ENCODE measurements around the gene PURB. TPM values are rescaled to one million over a fixed set of nuclear protein-coding genes. Genes with fewer than 3 reads are reported as not detected.

PURB gene
- total and polyA plus RNA-seq, 7 experiments from 2014 or later, result 1.7 to 30.5 (median 22.3) TPM

DNA sequence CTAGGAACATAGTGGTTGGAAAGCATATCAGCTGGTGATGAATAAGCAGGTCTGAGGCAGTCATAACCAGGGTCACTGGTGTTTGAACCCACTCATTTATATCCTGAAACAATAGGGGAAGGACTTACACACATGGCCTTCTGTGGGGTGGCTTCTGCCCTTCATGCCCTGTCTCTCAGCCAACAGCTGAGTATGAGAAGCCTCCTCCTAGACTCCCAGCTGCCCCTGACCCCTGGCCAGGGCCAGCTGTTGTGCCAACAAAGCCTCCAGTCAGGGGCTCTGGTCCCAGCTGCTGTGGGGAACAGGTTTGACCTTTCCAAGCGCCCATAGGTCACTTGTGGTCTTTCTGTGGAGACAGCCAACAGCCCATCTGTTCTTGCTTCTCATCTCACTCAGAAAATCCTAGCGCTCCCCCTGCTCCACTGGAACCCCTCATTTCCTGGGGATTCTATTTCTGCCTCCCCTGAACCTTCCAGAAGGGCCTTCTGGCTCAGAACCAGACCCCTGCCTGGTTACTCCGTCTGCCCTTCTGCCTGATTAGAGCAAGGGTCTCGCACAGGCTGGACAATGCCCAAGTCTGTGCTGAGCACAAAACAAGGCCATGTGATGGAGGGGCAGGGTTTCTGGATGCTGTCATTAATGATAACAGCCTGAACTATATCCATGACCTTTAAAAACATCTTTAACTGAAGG lies 9.7 kb upstream of the PURB start:
- Histone ChIP-seq H3K4me3 (ENCODE audit: low read length) (no peak overlapping the region), H3K36me3 (ENCODE audit: control insufficient read depth in 2 of 3, insufficient read depth in 3 of 3, low read length in 3 of 3) (no peaks in the 10 kb centered on the region), H3K4me1 (ENCODE audit: control insufficient read depth in 2 of 2, insufficient read depth in 2 of 2, low read length in 2 of 2) (peaks cover 16 to 19% of the 10 kb centered on the region in 2 donors), H3K27me3 (ENCODE audit: control insufficient read depth in 2 of 2, insufficient read depth in 2 of 2, low read length in 2 of 2) (no peaks in the 10 kb centered on the region), H3K27ac (ENCODE audit: low read depth, low read length) (no peak overlapping the region), H3K9me3 (ENCODE audit: control insufficient read depth in 2 of 3, low read length in 3 of 3) (no peaks in the 10 kb centered on the region)
- Mint-ChIP-seq H3K27me3 (no peaks in the 10 kb centered on the region), H3K4me3 (no peak overlapping the region), H3K36me3 (peaks cover 0 to 4% (median 0%) of the 10 kb centered on the region in 5 donors), H3K4me1 (peaks cover 19 to 36% (median 30%) of the 10 kb centered on the region in 7 donors), H3K27ac (no peak overlapping the region), H3K9me3 (no peaks in the 10 kb centered on the region)
- POLR2A ChIA-PET, result interaction anchor here (0.8 to 1.9 kb wide), 2 partner anchors 10 to 14 kb away, joined by 3 to 8 read pairs; partner anchors contain the start of gene PURB
- ATAC-seq (no peak), DNase-seq (no peak)
- CTCF ChIA-PET, result no interaction called here
- intact Hi-C loops (cut with micrococcal nuclease), result no loop called here

GRCh38 chr7:44893710-44894234 lies 8.4 kb upstream of the PURB start:
- no peaks in the 10 kb centered on the region for H3K27me3 Mint-ChIP-seq
- peak overlapping the region in 2 of 9 donors; percentile 13 to 94 for H3K27ac Mint-ChIP-seq
- intact Hi-C loops (cut with micrococcal nuclease), result no loop called here
- no peaks in the 10 kb centered on the region for H3K9me3 Mint-ChIP-seq
- Histone ChIP-seq H3K27me3 (ENCODE audit: control insufficient read depth in 2 of 2, insufficient read depth in 2 of 2, low read length in 2 of 2) (no peaks in the 10 kb centered on the region), H3K4me3 (ENCODE audit: low read length) (no peak overlapping the region), H3K27ac (ENCODE audit: low read depth, low read length) (no peak overlapping the region), H3K36me3 (ENCODE audit: control insufficient read depth in 2 of 3, insufficient read depth in 3 of 3, low read length in 3 of 3) (no peaks in the 10 kb centered on the region), H3K4me1 (ENCODE audit: control insufficient read depth in 2 of 2, insufficient read depth in 2 of 2, low read length in 2 of 2) (peaks cover 16 to 19% of the 10 kb centered on the region in 2 donors), H3K9me3 (ENCODE audit: control insufficient read depth in 2 of 3, low read length in 3 of 3) (no peaks in the 10 kb centered on the region)
- DNase-seq (no peak), ATAC-seq (no peak)
- ChIA-PET POLR2A (interaction anchor here (0.6 to 1.9 kb wide), 2 partner anchors 9 to 95 kb away, joined by 3 to 8 read pairs; partner anchors contain the start of gene PURB), CTCF (no interaction called here)
- peaks cover 0 to 4% (median 0%) of the 10 kb centered on the region in 5 donors for H3K36me3 Mint-ChIP-seq
- no peak overlapping the region for H3K4me3 Mint-ChIP-seq
- peaks cover 22 to 39% (median 30%) of the 10 kb centered on the region in 7 donors for H3K4me1 Mint-ChIP-seq

DNA sequence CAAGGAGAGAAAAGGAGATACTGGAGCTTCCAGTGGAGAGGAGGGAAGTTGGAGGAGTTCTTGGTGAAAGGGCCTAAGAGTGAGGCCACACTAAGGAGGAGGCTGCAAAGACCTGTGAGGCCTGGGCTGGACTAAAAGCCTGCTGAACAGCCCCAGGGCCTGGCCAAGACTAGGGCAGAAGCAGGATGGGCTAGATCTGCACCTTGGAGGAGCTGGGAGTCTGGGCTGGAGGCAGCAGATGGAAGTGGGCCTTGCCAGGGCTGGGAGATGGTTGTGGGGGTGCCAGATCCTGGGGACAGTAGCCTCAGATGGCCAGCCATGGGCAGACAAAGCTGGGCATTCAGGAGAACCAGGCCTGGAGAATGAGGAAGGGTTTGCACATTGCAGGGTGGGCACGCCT lies 6.5 kb upstream of the PURB start:
- H3K4me1 Mint-ChIP-seq, result peaks cover 18 to 43% (median 26%) of the 10 kb centered on the region in 7 donors
- no peak overlapping the region for H3K4me3 ChIP-seq (ENCODE audit: low read length)

DNA sequence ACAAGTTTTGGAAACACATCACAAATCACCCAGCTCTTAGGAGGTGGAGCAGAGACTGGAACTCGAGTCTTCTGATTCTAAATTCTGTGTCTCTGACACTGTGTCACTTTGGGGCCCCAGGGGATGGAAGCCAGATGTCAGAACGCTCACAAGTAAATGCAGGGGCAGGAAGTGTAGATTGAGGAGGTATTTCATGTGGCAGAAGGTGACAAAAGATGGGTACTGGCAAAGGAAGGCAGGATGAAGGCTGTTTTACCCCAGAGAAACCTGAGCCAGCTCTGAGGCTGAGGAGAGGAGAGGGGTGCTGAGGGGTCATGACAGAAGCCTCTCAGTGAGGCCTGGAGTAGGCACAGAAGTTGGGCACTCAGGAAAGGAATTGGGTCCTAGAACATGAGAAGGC lies 6.0 kb upstream of the PURB start:
- H3K4me1 ChIP-seq (ENCODE audit: control insufficient read depth in 2 of 2, insufficient read depth in 2 of 2, low read length in 2 of 2), result peaks cover 16 to 28% of the 10 kb centered on the region in 2 donors
- intact Hi-C loops (cut with micrococcal nuclease), result no loop called here
- Mint-ChIP-seq H3K27ac (peak overlapping the region; percentile 80 to 99 (median 95)), H3K9me3 (no peaks in the 10 kb centered on the region), H3K4me1 (peaks cover 18 to 46% (median 26%) of the 10 kb centered on the region in 7 donors), H3K4me3 (peak overlapping the region; percentile 4 to 76 (median 54)), H3K27me3 (no peaks in the 10 kb centered on the region), H3K36me3 (peaks cover 0 to 4% (median 0%) of the 10 kb centered on the region in 5 donors)
- H3K9me3 ChIP-seq (ENCODE audit: control insufficient read depth in 2 of 3, low read length in 3 of 3), result no peaks in the 10 kb centered on the region
- ChIA-PET POLR2A (interaction anchor here (0.5 to 1.2 kb wide), 4 partner anchors 8 to 285 kb away, joined by 3 to 5 read pairs (median 4); partner anchors contain the start of gene OGDH), CTCF (interaction anchor here (0.6 to 1.3 kb wide), 4 partner anchors 8 to 1131 kb away, joined by 3 to 4 read pairs (median 4); no protein-coding TSS in a partner anchor)
- no peaks in the 10 kb centered on the region for H3K36me3 ChIP-seq (ENCODE audit: control insufficient read depth in 2 of 3, insufficient read depth in 3 of 3, low read length in 3 of 3)
- no peaks in the 10 kb centered on the region for H3K27me3 ChIP-seq (ENCODE audit: control insufficient read depth in 2 of 2, insufficient read depth in 2 of 2, low read length in 2 of 2)
- H3K27ac ChIP-seq (ENCODE audit: low read depth, low read length), result peak overlapping the region; percentile 62
- peak; percentile 92 for ATAC-seq
- peak in 7 of 9 donors; percentile 43 to 70 (median 49) for DNase-seq
- no peak overlapping the region for H3K4me3 ChIP-seq (ENCODE audit: low read length)

More for the DNA sequence above, 6.5 kb upstream of the PURB start:
- Mint-ChIP-seq H3K27me3 (no peaks in the 10 kb centered on the region), H3K36me3 (peaks cover 0 to 4% (median 0%) of the 10 kb centered on the region in 5 donors), H3K4me3 (peak overlapping the region; percentile 4 to 76 (median 54)), H3K9me3 (no peaks in the 10 kb centered on the region), H3K27ac (peak overlapping the region; percentile 80 to 99 (median 95))
- intact Hi-C loops (cut with micrococcal nuclease), result no loop called here
- DNase-seq, result no peak
- Histone ChIP-seq H3K36me3 (ENCODE audit: control insufficient read depth in 2 of 3, insufficient read depth in 3 of 3, low read length in 3 of 3) (no peaks in the 10 kb centered on the region), H3K27ac (ENCODE audit: low read depth, low read length) (peak overlapping the region; percentile 62), H3K9me3 (ENCODE audit: control insufficient read depth in 2 of 3, low read length in 3 of 3) (no peaks in the 10 kb centered on the region), H3K27me3 (ENCODE audit: control insufficient read depth in 2 of 2, insufficient read depth in 2 of 2, low read length in 2 of 2) (no peaks in the 10 kb centered on the region), H3K4me1 (ENCODE audit: control insufficient read depth in 2 of 2, insufficient read depth in 2 of 2, low read length in 2 of 2) (peaks cover 16 to 24% of the 10 kb centered on the region in 2 donors)
- ChIA-PET CTCF (interaction anchor here (0.6 to 1.3 kb wide), 3 partner anchors 7 to 56 kb away, joined by 3 to 4 read pairs (median 3); no protein-coding TSS in a partner anchor), POLR2A (interaction anchor here (0.5 to 1.2 kb wide), 2 partner anchors 10 to 286 kb away, joined by 3 to 5 read pairs; partner anchors contain the start of gene OGDH)
- ATAC-seq, result no peak

DNA sequence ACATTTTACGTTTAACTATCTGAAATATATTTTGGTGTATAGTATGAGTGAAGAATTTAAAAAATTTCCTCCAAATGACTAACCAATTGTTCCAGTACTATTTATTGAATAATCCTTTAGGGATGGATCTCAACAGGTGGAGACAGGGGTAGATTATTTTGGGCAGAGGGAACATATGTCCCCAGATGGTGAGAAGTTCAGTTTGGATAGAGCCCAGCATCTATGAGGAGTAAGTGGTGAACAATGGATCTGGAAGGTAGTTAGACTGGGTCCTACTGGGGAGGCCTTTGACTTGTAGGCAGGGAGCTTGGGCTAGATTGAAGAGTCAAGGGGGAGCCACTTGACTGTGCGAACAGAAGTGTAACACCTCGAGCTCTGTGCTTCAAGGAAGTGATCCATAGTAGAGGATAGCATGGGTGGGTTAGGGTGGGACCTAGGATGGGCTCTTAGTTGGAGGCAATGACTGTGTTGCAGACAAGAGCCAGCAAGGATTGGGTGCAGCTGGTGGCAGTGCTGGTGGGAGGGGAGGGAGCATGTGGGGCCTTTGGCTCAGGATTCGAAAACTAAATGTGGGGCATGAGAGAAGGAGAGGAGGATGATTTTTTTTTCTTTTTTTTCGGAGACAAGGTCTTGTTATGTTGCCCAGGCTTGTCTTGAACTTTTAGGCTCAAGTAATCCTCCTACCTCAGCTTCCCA lies 3.9 kb upstream of the PURB start:
- peaks cover 24 to 52% (median 37%) of the 10 kb centered on the region in 7 donors for H3K4me1 Mint-ChIP-seq

GRCh38 chr7:44887293-44887692 lies 2.0 kb upstream of the PURB start:
- H3K36me3 ChIP-seq (ENCODE audit: control insufficient read depth in 2 of 3, insufficient read depth in 3 of 3, low read length in 3 of 3), result peaks cover 0 to 3% (median 0%) of the 10 kb centered on the region in 3 experiments
- DNase-seq, result no peak
- ChIA-PET POLR2A (interaction anchor here (0.7 to 1.1 kb wide), 3 partner anchors 9 to 1194 kb away, joined by 3 to 6 read pairs (median 3); no protein-coding TSS in a partner anchor), CTCF (no interaction called here)
- H3K27ac ChIP-seq (ENCODE audit: low read depth, low read length), result peak overlapping the region; percentile 99
- peaks cover 0 to 18% (median 9%) of the 10 kb centered on the region in 5 donors for H3K36me3 Mint-ChIP-seq
- H3K9me3 Mint-ChIP-seq, result peaks cover 0 to 29% (median 13%) of the 10 kb centered on the region in 11 donors
- H3K4me3 Mint-ChIP-seq, result peak overlapping the region in 2 of 10 donors; percentile 7 to 24
- peaks cover 6 to 18% (median 14%) of the 10 kb centered on the region in 3 experiments for H3K9me3 ChIP-seq (ENCODE audit: control insufficient read depth in 2 of 3, low read length in 3 of 3)
- H3K27me3 ChIP-seq (ENCODE audit: control insufficient read depth in 2 of 2, insufficient read depth in 2 of 2, low read length in 2 of 2), result no peaks in the 10 kb centered on the region
- peak overlapping the region in 5 of 9 donors; percentile 13 to 98 (median 55) for H3K27ac Mint-ChIP-seq
- H3K4me3 ChIP-seq (ENCODE audit: low read length), result no peak overlapping the region
- peaks cover 20 to 62% (median 46%) of the 10 kb centered on the region in 7 donors for H3K4me1 Mint-ChIP-seq
- H3K4me1 ChIP-seq (ENCODE audit: control insufficient read depth in 2 of 2, insufficient read depth in 2 of 2, low read length in 2 of 2), result peaks cover 34 to 51% of the 10 kb centered on the region in 2 donors
- peaks cover 0 to 2% (median 0%) of the 10 kb centered on the region in 5 donors for H3K27me3 Mint-ChIP-seq
- no peak for ATAC-seq
- intact Hi-C loops (cut with micrococcal nuclease), result no loop called here

More for the DNA sequence above, 3.9 kb upstream of the PURB start:
- H3K4me1 ChIP-seq (ENCODE audit: control insufficient read depth in 2 of 2, insufficient read depth in 2 of 2, low read length in 2 of 2), result peaks cover 28 to 35% of the 10 kb centered on the region in 2 donors
- ChIA-PET POLR2A (no interaction called here), CTCF (no interaction called here)
- H3K27ac ChIP-seq (ENCODE audit: low read depth, low read length), result no peak overlapping the region
- H3K9me3 ChIP-seq (ENCODE audit: control insufficient read depth in 2 of 3, low read length in 3 of 3), result peaks cover 0 to 3% (median 0%) of the 10 kb centered on the region in 3 experiments
- H3K27ac Mint-ChIP-seq, result peak overlapping the region in 6 of 9 donors; percentile 33 to 80 (median 65)
- DNase-seq, result no peak
- H3K4me3 ChIP-seq (ENCODE audit: low read length), result no peak overlapping the region
- no peak for ATAC-seq
- peaks cover 0 to 7% (median 3%) of the 10 kb centered on the region in 5 donors for H3K36me3 Mint-ChIP-seq
- H3K9me3 Mint-ChIP-seq, result peaks cover 0 to 10% (median 3%) of the 10 kb centered on the region in 11 donors
- H3K36me3 ChIP-seq (ENCODE audit: control insufficient read depth in 2 of 3, insufficient read depth in 3 of 3, low read length in 3 of 3), result no peaks in the 10 kb centered on the region
- intact Hi-C loops (cut with micrococcal nuclease), result no loop called here
- H3K27me3 ChIP-seq (ENCODE audit: control insufficient read depth in 2 of 2, insufficient read depth in 2 of 2, low read length in 2 of 2), result no peaks in the 10 kb centered on the region
- H3K27me3 Mint-ChIP-seq, result peaks cover 0 to 2% (median 0%) of the 10 kb centered on the region in 5 donors
- H3K4me3 Mint-ChIP-seq, result no peak overlapping the region
